SK-N-SH (cell line): ENCODE results near the gene ING5. TPM values are rescaled to one million over a fixed set of nuclear protein-coding genes. Genes with fewer than 3 reads are reported as not detected.

Experiments used
- CTCF ChIA-PET: fragments of 300-600, 350-600 bp; formaldehyde crosslinking; extraction: SDS; loops from one replicate; lab custom pipeline; 2021; lab: Yijun Ruan, JAX
- POLR2A ChIA-PET: fragments of 350-600 bp; sonication (Branson Sonifier 250); formaldehyde crosslinking; extraction: SDS; loops from one replicate; lab custom pipeline; 2020; ENCODE audit warnings: antibody characterized with exemption, inconsistent platforms; lab: Yijun Ruan, JAX
- DNase-seq: peaks from one replicate; pipeline ENCODE4 v3.0.0; 2012
- H2AFZ ChIP-seq: fragments of 200-600 bp; sonication (generic); 2 replicates; pipeline ENCODE4 v1.8.1; 2016; ENCODE audit warnings: antibody characterized with exemption, mild to moderate bottlenecking, low read depth
- H3F3A ChIP-seq: fragments of 200-600 bp; sonication (generic); replicated peaks from 2 replicates; pipeline ENCODE3; 2016; ENCODE audit warnings: antibody characterized with exemption, mild to moderate bottlenecking; ENCODE audit not compliant: insufficient read depth
- H3K27ac ChIP-seq, 2 experiments: fragments of 200-500 bp in 1 of 2; fragments of 200-600 bp in 1 of 2; sonication (Bioruptor generic) in 1 of 2; sonication (generic), shearing (Covaris generic) in 1 of 2; 2 replicates each; pipeline versions ENCODE4 v1.5.1 to v1.6.1; 2014 to 2016; ENCODE audit warnings: low read depth in 2 of 2, inconsistent platforms in 1 of 2, low read length in 1 of 2, mild to moderate bottlenecking in 1 of 2, mixed read lengths in 1 of 2
- H3K27me3 ChIP-seq: fragments of 200-600 bp; sonication (generic), shearing (Covaris generic); 2 replicates; pipeline ENCODE4 v1.6.1; 2016; ENCODE audit warnings: mixed run types; ENCODE audit not compliant: insufficient read depth
- H3K36me3 ChIP-seq, 2 experiments: fragments of 200-500 bp in 1 of 2; fragments of 200-600 bp in 1 of 2; sonication (Bioruptor generic) in 1 of 2; sonication (generic) in 1 of 2; replicated peaks in 1 of 2; 2 replicates each; pipeline versions ENCODE3 to v1.5.1; 2014 to 2016; ENCODE audit warnings: low read length in 1 of 2, mild to moderate bottlenecking in 1 of 2; ENCODE audit not compliant: insufficient read depth in 2 of 2, control insufficient read depth in 1 of 2
- H3K4me1 ChIP-seq, 2 experiments: fragments of 200-500 bp in 1 of 2; fragments of 200-600 bp in 1 of 2; sonication (Bioruptor generic) in 1 of 2; sonication (generic), shearing (Covaris generic) in 1 of 2; 2 replicates each; pipeline versions ENCODE4 v1.5.1 to v1.6.1; 2014 to 2016; ENCODE audit warnings: low read depth in 1 of 2, low read length in 1 of 2, mixed run types in 1 of 2; ENCODE audit not compliant: insufficient read depth in 2 of 2, control insufficient read depth in 1 of 2
- H3K4me2 ChIP-seq: fragments of 200-600 bp; sonication (generic), shearing (Covaris generic); 2 replicates; pipeline ENCODE4 v1.6.1; 2017; ENCODE audit warnings: mixed run types
- H3K4me3 ChIP-seq, 2 experiments: fragments of 200-500 bp in 1 of 2; fragments of 200-600 bp in 1 of 2; sonication (Bioruptor generic) in 1 of 2; sonication (generic), shearing (Covaris generic) in 1 of 2; 2 replicates each; pipeline versions ENCODE4 v1.5.1 to v1.8.1; 2014 to 2016; ENCODE audit warnings: low read depth in 2 of 2, inconsistent platforms in 1 of 2, low read length in 1 of 2, mild to moderate bottlenecking in 1 of 2, mixed read lengths in 1 of 2, moderate library complexity in 1 of 2
- H3K79me2 ChIP-seq: fragments of 200-600 bp; sonication (generic); 2 replicates; pipeline ENCODE4 v1.8.1; 2017; ENCODE audit warnings: mild to moderate bottlenecking; ENCODE audit not compliant: insufficient read depth
- H3K9ac ChIP-seq: fragments of 200-600 bp; sonication (generic); 2 replicates; pipeline ENCODE4 v1.6.1; 2017; ENCODE audit warnings: mixed run types
- H3K9me2 ChIP-seq: fragments of 200-600 bp; sonication (generic); 2 replicates; pipeline ENCODE4 v1.6.1; 2017; ENCODE audit warnings: mixed run types
- H3K9me3 ChIP-seq: fragments of 200-600 bp; sonication (generic); 2 replicates; pipeline ENCODE4 v1.6.1; 2017; ENCODE audit warnings: mixed run types, mild to moderate bottlenecking, moderate library complexity
- H4K20me1 ChIP-seq: fragments of 200-600 bp; sonication (generic); 2 replicates; pipeline ENCODE4 v1.6.1; 2017; ENCODE audit warnings: mild to moderate bottlenecking, mixed run types; ENCODE audit not compliant: insufficient read depth
- FOSL2 ChIP-seq: IDR thresholded peaks from 2 replicates; pipeline ENCODE4 v1.4.0; 2012; ENCODE audit warnings: low read depth, mild to moderate bottlenecking, moderate library complexity, borderline replicate concordance
- NRF1 ChIP-seq: IDR thresholded peaks from 2 replicates; pipeline ENCODE4 v1.6.1; 2012; ENCODE audit warnings: low read depth, mild to moderate bottlenecking, low read length
- POLR2AphosphoS5 ChIP-seq: IDR thresholded peaks from 2 replicates; pipeline ENCODE4 v1.6.1; 2012; ENCODE audit warnings: low read depth, low read length
- REST ChIP-seq: IDR thresholded peaks from 2 replicates; pipeline ENCODE4 v1.6.1; 2012; ENCODE audit warnings: mild to moderate bottlenecking, low read depth, low read length, moderate library complexity
- SIN3A ChIP-seq: IDR thresholded peaks from 2 replicates; pipeline ENCODE4 v1.6.1; 2012; ENCODE audit warnings: low read depth, mild to moderate bottlenecking, low read length, moderate library complexity, borderline replicate concordance
- TAF1 ChIP-seq: IDR thresholded peaks from 2 replicates; pipeline ENCODE4 v1.6.1; 2012; ENCODE audit warnings: low read depth, mild to moderate bottlenecking, low read length, moderate library complexity, borderline replicate concordance
- WGBS: methylation state at CpG from one replicate; pipeline ENCODE4 v1.1.6; 2017; ENCODE audit warnings: low lambda C conversion rate; 5-methylcytosine and 5-hydroxymethylcytosine counted together
- polyA plus RNA-seq, 3 experiments: library from polyadenylated mRNA; depleted of rRNA; stranded (reverse); fragments of >200 nt; gene quantifications; 2 replicates each; pipeline ENCODE4 v1.2.3, GENCODE V29; 2012
- TF ChIP-seq, protein P1 (sequence below): fragments of 150-350 bp; IDR thresholded peaks from 2 replicates; pipeline ENCODE4 v1.6.1; 2017; ENCODE audit warnings: antibody characterized with exemption, low read length, low read depth, borderline replicate concordance
- TF ChIP-seq, protein P2 (sequence below): IDR thresholded peaks from 2 replicates; pipeline ENCODE4 v1.4.0; 2012; ENCODE audit warnings: low read depth, borderline replicate concordance

The ING5 gene
- polyA plus RNA-seq, 1 of the 3 experiments (the other 2 are of a cell fraction): 56.3 TPM

- Histone ChIP-seq H3K9me2 (no peaks in the 10 kb centered on the region), H3K27me3 (no peaks in the 10 kb centered on the region), H3K79me2 (peaks cover 32% of the 10 kb centered on the region; the same call in 1 of the 2 replicates), H4K20me1 (peaks cover 10% of the 10 kb centered on the region; the same call in 1 of the 2 replicates), H3K4me2 (peak within 1 kb of the TSS; percentile 99), H3F3A (no peaks in the 10 kb centered on the region), H3K9ac (peak within 1 kb of the TSS; percentile 77), H3K36me3 (peaks cover 4 to 7% of the 10 kb centered on the region in 2 experiments), H3K4me1 (no peaks in the 10 kb centered on the region; a peak in 1 of 4 replicates), H3K27ac (peak within 1 kb of the TSS; percentile 71 to 88), H2AFZ (peak within 1 kb of the TSS; percentile 81), H3K9me3 (no peaks in the 10 kb centered on the region), H3K4me3 (peak within 1 kb of the TSS; percentile 75 to 85)
- POLR2A ChIA-PET: interaction anchor here (0.6 to 2.3 kb wide), 8 partner anchors 25 to 367 kb away, joined by 3 to 14 read pairs (median 4); partner anchors contain the start of genes ING5 and RTP5
- 0% methylated on average over 25 of the region's 98 CpGs for WGBS
- TF ChIP-seq POLR2AphosphoS5: peak; percentile 74
- TF ChIP-seq TAF1: peak; percentile 34; the same call in 1 of the 2 replicates
- TF ChIP-seq SIN3A: 0 out of 2 replicates have a peak, but pooled peaks have one; percentile 12
- TF ChIP-seq, protein P1, sequence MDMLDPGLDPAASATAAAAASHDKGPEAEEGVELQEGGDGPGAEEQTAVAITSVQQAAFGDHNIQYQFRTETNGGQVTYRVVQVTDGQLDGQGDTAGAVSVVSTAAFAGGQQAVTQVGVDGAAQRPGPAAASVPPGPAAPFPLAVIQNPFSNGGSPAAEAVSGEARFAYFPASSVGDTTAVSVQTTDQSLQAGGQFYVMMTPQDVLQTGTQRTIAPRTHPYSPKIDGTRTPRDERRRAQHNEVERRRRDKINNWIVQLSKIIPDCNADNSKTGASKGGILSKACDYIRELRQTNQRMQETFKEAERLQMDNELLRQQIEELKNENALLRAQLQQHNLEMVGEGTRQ: peak; percentile 66
- no peak for TF ChIP-seq REST
- TF ChIP-seq, protein P2, sequence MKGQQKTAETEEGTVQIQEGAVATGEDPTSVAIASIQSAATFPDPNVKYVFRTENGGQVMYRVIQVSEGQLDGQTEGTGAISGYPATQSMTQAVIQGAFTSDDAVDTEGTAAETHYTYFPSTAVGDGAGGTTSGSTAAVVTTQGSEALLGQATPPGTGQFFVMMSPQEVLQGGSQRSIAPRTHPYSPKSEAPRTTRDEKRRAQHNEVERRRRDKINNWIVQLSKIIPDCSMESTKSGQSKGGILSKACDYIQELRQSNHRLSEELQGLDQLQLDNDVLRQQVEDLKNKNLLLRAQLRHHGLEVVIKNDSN: peak; percentile 92
- TF ChIP-seq FOSL2: no peak
- TF ChIP-seq NRF1: peak; percentile 78
- CTCF ChIA-PET: interaction anchor here (0.8 to 4.7 kb wide), 18 partner anchors 10 to 143 kb away, joined by 3 to 37 read pairs (median 4); partner anchors contain the start of gene ING5
- peak; percentile 99 for DNase-seq
These were observed 32.8 kb downstream of the ING5 start, which contains the start of gene D2HGDH for GRCh38 chr2:241734467-241735208. Gene D2HGDH, plus strand, starts transcription at chr2:241734630. Its CDS starts 595 bp downstream, at chr2:241735225.
